NCI-H510A treated with DMSO at 0.1 percent for 48 hours (cell line): Measurements from ENCODE around the gene DAB1.
"Not testable (repeated sequence)": the region's sequence is repeated elsewhere in the genome, so short reads cannot be mapped to it uniquely, and the experiment has no call there.

ENCODE experiments used
- DNase-seq: peaks from one replicate; lab custom pipeline; 2025; lab: John Stamatoyannopoulos, UW

DAB1 gene

DNA sequence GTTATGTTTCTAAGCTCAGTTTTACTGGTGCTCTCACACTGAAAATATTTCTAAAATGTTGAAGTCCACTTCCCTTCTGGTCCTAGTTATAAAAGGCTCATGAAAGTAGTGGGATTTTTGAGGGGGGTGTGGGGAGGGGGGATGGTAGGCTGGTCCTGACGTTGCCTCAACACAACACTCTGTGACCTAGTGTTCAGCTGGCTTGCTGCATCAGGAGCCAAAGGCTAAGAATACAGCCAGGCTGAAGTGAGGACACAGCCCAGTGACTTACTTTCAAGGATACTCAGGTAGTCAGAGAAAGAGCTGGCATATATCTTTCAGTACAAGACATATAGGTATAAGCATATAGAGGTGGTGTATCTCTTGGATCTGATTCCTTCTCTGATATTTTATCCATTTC, 306.1 kb downstream of the DAB1 start:
- no peak for DNase-seq

DNA sequence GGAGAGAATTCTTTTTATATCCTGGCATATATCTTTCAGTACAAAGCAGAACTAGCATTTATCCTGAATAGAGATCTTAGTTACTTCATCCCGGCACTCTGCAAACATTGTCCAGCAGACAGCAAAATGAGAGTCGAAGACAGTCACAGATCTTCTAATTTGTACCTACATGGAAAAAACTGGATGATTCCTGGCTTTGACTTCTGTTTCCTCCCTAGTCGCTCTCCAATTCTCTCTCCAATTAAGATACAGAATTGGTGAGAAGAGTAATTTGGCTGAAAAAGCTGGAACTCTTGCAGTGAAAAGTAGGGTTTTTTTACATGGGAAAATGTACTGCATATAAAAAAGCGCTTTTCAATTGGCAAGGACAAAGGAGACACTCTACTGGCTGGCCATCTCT, 307.0 kb downstream of the DAB1 start:
- DNase-seq, result no peak

DNA sequence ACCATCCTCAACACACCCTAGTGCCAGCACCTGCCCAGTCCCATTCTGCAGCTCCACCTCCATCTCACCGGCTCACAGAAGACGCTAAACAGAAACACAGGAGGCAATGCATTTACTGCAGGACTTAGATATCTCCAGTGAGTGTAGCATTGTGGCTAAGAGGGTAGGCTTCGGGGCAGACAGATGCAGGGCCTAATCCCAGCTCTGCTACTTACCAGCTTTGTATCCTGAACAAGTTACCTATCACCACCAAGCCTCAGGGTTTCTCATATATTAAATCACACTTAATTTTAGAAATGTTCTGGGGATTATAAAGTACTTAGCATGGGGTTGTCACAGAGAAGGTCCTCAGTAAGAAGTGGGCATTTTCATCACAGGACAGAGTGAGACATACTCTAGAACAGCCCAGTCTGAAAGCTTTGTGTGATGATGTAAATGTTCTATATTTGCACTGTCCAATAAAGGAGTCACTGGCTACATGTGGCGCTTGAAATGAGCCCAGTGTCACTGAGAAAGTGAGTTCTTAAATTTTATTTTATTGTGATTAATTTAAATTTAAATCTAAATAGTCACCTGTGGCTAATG, 308.7 kb downstream of the DAB1 start:
- DNase-seq, result no peak

DNA sequence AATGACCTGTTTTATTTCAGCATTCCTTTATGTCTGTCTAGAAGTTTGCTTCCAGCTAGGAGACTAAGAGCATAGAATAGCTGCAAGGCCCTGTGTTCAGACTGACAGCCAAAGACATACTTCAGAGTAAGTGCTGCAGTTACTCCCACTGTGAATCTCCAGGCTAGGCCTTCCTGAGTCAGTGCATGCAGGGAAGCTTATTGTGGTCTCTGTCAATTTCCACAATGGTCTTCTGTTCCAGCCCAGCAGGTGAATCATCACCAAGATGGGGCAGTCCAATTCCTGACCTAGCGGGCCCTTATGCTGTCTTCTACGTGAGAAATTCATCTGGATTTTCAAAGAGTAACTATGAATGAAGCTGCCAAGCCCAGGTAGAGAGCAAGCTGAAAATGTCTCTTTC, 311.7 kb downstream of the DAB1 start:
- DNase-seq, result no peak

DNA sequence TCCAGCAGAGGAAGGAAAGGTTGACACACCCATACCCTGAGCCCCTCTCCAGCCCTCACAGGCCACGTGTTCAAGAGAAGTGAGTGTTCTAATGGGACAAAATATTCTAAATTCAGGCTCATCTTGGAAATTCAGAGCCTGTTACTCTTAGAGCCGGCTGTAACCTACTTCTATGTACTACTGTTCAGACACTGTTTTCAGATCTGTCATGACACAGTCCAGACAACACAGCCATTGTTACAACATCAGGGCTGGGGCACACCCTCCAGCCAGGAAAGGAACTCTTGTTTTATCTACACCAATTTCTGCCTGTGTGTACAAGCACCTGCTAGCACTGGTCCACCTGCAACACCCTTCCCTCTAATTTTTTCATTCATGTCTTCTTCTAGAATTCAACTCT, 312.7 kb downstream of the DAB1 start:
- DNase-seq, result no peak

DNA sequence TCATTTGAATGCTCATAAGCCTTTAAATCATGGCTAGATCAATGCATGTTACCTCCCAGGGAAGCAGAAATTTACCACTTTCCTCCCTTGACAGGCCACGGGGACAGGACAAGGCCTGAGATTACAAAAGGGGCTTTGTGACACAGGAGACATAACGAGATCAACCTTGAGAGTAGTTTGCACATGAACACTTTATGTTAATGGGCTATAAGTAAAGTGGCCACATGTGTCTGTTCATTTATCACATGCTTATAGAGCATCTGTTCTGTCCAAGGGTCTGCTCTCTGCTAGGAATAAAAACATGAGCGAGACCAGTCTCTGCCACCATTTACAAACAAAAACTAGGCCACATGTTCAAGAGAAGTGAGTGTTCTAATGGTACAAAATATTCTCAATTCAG, 314.0 kb downstream of the DAB1 start:
- DNase-seq, result no peak

DNA sequence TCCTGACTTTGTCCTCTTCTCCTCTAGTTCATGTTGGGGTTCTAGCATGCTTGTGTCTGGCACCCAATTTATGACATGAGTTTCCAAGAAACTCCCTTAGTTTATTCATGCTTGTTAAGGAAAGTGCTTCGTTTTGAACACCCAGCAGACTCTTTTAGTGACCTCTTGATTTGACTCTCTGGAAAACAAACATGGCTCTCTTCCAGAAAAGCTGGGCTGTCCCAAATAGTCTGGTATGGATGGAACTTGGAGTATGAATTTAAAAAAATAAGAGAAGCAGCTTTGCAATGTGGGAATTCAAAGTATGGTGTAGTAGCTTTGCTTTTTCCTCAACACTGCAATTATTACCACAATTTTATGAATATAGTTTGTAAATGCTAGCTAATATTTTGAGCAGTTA, 314.6 kb downstream of the DAB1 start:
- no peak for DNase-seq

DNA sequence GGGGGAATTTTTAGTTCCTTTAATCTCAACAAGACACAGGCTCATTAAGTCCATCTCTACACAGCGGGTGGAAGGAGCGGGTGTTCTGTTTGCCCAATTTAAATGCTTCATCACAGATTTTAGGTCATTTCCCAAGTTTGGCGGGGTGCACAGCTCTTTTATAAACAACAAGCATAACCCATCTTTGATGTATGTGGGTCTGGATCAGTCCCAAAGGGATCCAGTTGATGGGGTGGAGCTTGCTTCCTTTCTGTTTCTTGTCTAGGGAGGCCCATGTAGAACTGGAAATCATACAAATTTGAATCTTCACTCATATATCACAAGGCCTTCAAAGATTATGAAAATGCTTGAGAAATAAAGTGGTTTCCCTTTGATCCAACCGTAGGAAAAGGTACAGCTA, 317.6 kb downstream of the DAB1 start:
- no peak for DNase-seq

DNA sequence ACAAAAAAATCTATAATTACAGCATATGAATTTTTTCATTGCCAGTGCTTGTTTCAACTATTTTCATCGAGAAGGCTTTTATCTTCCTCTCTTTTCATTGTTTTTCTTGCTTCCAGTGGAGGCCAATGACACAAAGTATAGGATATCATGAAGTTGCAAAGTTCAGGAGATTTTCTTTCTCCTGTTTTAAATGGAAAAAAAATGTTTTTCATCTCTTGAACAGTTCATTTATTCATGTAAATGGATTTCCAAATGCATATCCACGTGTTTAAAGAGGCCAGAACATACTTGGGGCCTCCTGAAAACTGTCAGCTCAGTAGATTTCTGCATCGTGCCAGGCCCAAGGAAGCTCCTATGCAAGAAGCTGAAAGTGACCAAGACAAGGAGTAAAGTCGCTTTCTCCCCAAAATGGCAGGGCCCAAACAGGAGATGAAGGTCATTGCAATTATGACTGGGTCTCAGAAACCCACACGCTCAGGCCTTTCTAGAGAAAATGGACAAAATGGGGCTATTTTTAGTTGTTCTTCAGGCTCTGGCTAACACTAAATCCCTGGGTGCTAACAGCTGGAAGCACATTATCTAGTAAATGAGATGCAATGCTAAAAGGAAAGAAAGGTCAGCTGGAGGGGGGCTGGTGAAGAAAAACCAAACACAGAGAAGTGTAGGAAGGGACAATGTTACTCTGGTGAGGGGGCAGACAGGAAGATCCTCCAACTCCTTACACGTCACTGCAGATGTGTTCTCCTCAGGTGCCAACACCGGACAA, 321.1 kb downstream of the DAB1 start:
- no peak for DNase-seq

DNA sequence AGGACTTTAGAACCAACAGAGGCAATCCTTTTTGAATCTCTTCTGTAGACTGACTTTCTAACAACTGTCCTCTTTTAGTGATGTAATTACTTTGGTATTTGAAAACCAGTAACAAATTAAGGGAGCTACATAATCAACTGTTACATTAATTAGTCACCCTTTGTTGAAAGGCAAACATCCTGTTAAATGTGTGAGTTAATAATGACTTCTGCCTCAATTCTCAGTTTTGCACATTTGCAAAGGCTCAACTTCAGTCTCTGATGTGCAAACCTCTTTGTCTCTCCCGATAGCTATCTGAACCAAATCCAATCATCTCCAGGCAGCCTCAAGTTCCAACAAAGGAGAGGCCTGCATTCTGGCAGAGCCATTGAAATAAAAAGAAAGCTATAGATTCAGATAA, 322.7 kb downstream of the DAB1 start:
- DNase-seq, result no peak

DNA sequence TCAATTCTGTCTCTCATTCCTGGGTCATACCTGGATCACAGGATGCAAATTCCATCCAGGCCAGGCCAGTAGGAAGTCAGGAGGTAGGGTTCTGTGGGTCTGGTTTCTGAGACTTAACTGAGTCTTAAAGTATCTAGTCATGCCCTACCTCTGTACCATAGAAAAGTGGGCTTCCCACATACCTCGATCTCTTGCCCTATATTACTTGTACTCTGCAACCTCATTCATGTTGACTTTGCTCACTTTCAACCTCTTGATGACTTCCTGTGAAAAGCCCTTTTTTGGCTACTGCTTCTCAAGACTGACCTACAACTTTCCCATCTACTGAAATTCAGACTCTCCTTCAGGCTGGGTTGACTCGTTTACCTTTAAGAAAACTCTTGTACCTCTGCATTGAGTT, 329.1 kb downstream of the DAB1 start:
- no peak for DNase-seq

DNA sequence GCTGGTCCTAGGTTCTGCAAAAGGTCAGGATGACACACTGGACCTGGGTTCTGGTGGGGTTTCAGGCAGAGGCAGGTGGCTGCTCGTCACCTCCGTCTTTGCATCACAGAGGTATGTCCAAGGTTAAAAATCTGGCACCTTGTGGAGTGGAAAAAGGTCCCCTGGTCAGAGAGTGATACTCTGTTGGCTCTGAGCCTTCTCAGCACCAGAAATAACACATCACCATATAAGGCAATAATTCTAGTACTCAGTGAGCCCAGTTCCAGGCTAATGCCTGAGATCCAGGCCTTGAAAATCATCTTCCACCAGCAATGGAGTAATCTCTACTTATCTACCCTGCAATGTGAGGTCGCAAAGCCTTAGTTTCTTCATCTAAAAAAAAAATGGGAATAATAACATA, 330.7 kb downstream of the DAB1 start:
- DNase-seq, result no peak

DNA sequence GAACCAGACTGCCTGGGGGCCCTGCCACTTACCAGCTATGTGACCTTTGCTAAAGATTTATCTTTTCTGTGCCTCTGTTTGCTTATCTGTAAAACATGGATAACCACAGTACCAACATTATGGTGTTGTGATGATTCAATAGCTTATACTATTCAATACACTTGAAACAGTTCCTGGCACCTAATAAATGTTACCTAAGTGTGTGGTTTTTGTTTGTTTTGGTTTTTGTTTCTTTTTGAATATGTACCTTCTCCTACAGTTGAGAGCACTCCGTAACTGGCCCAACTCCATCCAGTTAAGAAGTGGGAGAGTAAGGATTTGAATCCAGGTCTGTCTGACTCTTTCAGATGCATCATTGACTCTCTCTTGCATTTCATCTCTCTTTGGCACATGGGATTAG, 332.2 kb downstream of the DAB1 start:
- DNase-seq, result peak; percentile 37

DNA sequence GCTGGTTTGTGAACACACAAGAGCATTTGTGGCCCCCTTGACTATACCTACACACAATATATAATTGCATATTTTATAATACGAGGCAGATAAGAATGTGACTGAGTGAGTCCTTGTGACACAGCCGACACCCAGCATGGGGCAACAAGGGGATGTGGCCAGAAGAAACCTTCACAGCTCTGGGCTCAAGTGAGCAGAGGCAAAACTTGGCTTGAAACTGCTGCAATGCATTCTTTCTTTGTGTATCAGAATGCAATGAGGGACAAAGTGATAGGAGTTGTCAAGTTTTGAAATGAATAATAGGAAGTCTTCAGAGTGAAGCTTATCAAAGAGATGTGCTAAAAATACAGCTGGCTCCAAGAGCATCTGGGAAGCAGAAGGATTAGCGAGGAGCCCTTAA, 334.0 kb downstream of the DAB1 start:
- DNase-seq, result no peak

DNA sequence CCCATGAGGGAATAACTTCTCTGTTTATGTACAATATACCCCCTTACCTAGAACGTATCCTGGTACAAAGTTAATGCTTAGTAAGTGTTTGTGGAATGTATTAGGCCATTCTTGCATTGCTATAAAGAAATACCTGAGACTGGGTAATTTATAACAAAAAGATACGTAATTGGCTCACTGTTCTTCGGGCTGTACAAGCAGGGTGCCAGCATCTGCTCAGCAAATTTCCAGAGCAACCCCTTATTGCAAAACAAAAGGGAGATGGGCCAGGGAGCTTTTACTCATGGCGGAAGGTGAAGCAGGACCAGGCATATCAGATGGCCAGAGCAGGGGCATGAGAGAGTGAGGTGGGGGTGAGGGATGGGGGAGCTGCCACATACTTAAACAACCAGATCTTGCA, 334.6 kb downstream of the DAB1 start:
- no peak for DNase-seq

DNA sequence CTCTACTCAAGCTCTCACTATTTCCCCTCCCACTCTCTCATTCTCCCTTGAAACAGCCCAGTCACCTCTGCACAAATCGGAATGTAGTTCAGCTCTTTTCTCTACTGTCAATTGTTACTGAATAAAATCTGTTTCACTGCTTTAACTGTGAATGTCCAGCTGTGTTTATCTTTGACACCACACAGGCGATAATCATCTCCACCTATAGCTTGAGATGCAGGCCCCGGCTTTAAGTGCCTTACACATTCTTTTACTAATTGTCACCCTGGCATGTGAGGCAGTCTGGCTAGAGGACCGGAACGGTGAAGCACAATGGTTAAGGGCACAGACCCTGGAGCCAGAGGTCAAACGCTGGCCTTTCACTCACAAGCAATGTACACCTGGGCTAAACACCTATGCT, 335.2 kb downstream of the DAB1 start:
- no peak for DNase-seq

DNA sequence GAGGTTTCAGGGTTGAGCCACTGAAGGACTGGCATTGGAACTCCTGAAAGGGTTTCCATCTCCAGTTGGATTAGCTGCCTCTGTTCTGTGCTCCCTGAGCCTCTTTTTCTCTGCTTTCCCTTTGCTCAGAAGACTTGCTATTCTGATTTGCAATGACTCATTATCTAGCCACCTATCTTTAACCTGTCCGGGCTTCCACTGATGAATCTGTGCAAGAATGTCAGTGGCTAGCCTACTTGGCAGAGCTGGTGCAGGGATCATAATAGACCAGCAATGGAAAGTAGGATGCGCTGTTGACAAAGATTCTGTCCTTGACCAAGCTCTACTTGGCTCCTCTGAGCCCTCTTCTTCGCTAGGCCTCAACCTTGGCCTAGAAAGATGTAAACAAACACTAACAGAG, 336.2 kb downstream of the DAB1 start:
- not testable (repeated sequence) for DNase-seq

DNA sequence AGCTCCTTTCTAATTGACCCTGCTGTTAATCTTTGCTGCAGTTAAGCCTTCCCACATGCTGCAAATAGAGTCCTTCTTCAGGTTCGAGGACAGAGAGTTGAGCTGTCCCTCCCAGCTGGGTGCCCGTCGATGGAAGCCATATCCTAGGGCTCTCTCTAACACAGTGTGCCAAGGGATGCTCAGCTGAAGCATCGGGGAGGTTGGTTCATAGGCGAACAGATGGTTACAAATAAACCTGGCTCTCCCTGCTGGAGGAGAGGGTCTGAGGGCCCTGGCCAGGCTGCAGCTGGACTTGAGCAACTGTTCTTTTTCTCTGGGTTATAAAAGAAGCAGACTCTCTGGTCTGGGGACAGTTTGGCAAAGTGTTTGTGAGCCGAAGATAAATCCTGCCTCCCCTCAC, 337.7 kb downstream of the DAB1 start:
- DNase-seq, result no peak

DNA sequence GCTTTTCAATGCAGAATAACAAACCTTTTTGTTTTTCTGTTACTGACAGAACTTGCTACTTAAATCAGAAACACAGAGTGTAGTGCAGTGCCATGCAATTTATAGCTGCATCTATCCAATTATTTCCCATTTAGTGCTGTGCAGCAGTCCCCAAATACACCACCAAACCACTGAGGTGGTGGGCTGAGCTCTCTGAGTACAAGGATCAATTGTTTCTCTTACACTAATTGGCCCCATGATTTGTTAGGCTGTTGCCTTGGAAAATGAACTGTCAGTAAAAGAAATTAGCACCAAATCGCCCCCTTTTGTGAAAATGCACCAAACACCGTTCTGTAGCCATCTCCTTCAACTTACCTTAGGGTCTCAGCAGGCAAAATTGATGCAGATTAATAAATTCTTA, 339.2 kb downstream of the DAB1 start:
- DNase-seq, result no peak

DNA sequence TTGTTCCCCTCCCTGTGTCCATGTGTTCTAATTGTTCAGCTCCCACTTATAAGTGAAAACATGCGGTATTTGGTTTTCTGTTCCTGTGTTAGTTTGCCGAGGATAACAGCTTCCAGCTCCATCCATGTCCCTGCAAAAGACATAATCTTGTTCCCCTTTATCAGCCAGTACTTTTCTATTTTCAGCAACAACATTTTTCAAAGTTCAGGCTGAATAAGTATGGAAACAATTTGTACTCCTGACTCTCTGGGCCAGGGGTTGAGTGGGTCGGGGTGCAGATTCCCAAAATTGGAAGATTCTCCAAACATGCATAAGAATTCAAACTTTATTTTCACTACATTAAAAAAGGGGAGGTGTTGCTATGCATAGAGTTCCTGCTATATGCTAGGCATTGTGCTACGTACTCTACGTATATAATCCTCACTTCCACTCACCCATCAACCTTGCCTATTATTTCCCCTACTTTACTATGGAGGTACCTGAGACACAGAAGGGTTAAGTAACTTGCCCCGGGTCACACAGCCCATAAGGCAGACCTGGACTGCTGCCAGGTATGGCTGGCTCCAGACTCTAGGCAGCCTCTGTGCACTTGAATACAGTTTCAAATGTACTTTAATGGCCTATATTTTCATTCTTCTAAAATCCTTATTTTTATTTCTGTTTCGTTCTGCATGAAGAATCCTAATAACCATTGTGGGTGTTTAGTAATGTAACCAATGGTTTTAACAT, 341.0 kb downstream of the DAB1 start:
- no peak for DNase-seq

DNA sequence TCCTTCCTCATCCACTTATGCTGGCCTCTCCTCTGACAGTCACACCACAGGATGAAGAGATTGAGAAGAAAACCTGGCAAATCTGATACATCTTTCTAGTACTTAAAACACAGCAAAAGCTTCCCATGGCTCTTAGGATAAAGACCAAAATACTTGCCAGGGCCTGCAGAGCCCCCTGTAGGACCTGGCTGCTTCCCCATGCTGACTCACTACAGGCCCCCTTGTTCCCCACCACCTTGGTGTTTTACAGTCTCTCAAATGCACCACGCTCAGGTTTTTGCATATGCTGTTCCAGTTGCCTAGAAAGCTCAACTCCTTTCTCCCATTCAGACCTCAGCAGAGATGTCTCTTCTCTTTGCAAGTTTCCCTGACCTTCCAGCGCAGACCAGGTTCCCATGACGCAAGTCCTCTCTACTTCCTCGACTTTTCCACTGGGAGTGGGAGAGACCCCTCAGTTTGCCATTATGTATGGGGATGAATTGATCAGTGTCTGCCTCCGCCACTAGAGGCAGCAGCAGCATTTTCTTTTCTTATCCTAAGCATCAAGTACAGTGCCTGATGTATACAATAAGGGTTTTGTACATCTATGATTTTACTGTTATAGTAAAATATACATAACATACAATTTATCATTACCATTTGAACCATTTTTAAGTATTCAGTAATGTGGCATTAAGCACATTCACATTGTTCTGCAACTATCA, 344.3 kb downstream of the DAB1 start:
- no peak for DNase-seq

DNA sequence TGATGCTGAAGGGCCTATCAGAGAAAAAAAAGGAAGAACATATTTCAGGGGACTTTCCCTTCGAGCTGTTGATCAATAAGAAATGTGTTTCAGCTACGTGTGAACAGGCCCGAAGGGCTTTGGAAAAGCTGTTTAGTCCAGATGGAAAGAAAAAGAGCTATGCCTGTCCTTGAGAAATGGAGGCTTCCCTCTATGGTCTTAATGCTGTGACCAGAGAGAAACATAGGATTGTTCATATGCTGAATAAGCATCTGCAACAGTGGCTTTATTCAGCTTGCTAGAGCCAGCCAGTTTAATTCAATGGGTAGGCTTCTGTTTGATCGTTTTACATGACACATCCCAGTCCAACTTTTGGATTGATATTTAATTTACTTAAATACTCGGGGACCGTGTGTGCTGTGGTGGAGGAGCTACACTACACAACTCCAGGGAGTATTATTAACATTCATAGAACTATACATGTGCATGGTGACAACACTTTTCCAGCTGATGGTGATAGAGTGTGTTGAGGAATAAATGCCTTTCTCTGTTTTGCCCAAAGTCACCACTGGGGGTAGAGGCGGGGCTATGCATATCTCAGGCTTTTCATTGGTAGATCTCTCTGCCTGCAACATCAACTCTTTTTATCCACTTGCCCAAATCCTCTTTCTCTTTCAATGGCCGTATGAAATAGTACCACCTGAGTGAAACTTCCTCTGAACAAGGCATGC, 351.3 kb downstream of the DAB1 start:
- DNase-seq, result no peak
